ENCODE data around the gene UCN3.
"Not testable (repeated sequence)": the region's sequence is repeated elsewhere in the genome, so short reads cannot be mapped to it uniquely, and the experiment has no call there.

The UCN3 gene

GRCh38 chr10:5402798-5403197, 38.0 kb downstream of the UCN3 start:
- TF ChIP-seq CTCF (IDR thresholded peaks at IDR 0.05; ENCODE audit: control insufficient read depth, extremely low read depth, insufficient read depth), result no peak
- no peak for DNase-seq (ENCODE audit: low read depth)
- no peak overlapping the region for H3K4me3 ChIP-seq (ENCODE audit: low read depth, low read length)

- DNase-seq (ENCODE audit: low read depth), result no peak
- TF ChIP-seq CTCF (IDR thresholded peaks at IDR 0.05; ENCODE audit: control insufficient read depth, extremely low read depth, insufficient read depth), result no peak
- no peak within 1 kb of the TSS for H3K4me3 ChIP-seq (ENCODE audit: low read depth, low read length)
Observed at GRCh38 chr10:5404208-5405041, 39.7 kb downstream of the UCN3 start, which contains the start of gene TUBAL3. TUBAL3 (minus strand) TSS chr10:5404828; CDS start chr10:5404792, 36 bp downstream.

GRCh38 chr10:5406918-5407317, 42.2 kb downstream of the UCN3 start:
- no peak overlapping the region for H3K4me3 ChIP-seq (ENCODE audit: low read depth, low read length)
- no peak for TF ChIP-seq CTCF (IDR thresholded peaks at IDR 0.05; ENCODE audit: control insufficient read depth, extremely low read depth, insufficient read depth)
- DNase-seq (ENCODE audit: low read depth), result no peak

- not testable (repeated sequence) for H3K4me3 ChIP-seq (ENCODE audit: low read depth, low read length); DNase-seq (ENCODE audit: low read depth)
Observed at GRCh38 chr10:5410787-5411186, 46.0 kb downstream of the UCN3 start.

GRCh38 chr10:5411941-5412276, 47.1 kb downstream of the UCN3 start:
- H3K4me3 ChIP-seq (ENCODE audit: low read depth, low read length), result peak overlapping the region; percentile 79
- DNase-seq (ENCODE audit: low read depth), result no peak
- TF ChIP-seq CTCF (IDR thresholded peaks at IDR 0.05; ENCODE audit: control insufficient read depth, extremely low read depth, insufficient read depth), result no peak

GRCh38 chr10:5412277-5412941, 47.6 kb downstream of the UCN3 start, which contains the start of gene NET1:
NET1 (plus strand) TSS chr10:5412557; CDS start chr10:5412693, 136 bp downstream.
- peak; percentile 75 for DNase-seq (ENCODE audit: low read depth)
- TF ChIP-seq CTCF (IDR thresholded peaks at IDR 0.05; ENCODE audit: control insufficient read depth, extremely low read depth, insufficient read depth), result no peak
- H3K4me3 ChIP-seq (ENCODE audit: low read depth, low read length), result peak within 1 kb of the TSS; percentile 79

Data from LNCaP clone FGC (cell line).